NCI-H82 (cell line): Measurements from ENCODE around the gene TTYH1.
"Not testable (repeated sequence)": the region's sequence is repeated elsewhere in the genome, so short reads cannot be mapped to it uniquely, and the experiment has no call there.

Experiments used
- DNase-seq: peaks from one replicate; lab custom pipeline; 2025; lab: John Stamatoyannopoulos, UW

Gene TTYH1

DNA sequence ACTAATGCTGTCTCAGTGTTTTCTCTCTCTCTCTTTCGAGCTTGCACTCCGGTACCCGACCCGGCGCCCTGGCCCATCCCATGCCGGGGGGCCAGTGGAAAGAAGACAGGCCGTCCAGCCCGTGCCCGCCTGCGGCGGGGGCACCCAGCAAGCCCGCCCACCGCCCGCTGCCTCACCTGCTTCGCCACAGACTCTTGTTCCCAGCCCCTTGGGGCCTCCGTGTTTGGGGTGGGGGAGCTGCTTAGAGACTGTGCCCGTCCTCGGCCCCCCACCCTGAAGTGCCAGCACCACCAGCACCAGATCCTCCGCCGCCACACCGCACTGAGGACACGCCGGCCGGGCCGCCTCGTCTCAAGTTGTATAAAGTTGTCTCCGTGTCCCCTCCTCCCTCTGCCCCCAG is 45.9 kb downstream of the TTYH1 start:
- no peak for DNase-seq

DNA sequence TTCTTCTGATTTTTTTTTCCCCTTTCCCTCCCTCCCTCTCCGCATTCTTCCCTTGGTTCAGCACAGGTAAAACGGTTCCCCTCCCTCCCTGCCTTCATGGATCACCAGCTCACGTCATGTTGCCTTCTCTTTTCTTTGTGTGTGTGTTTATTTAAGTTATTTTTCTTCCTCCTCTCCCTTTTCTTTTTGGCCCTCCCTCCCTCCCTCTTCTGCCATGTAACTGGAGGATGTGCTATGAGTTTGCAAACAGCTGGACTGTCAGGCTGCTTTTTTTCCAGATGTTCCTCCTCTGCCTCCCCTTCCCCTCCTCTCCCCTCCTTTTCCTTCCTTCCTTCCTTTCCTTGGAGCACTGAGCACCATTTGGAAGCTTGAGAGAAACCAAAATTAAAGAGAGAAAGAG is 46.3 kb downstream of the TTYH1 start:
- DNase-seq: no peak

DNA sequence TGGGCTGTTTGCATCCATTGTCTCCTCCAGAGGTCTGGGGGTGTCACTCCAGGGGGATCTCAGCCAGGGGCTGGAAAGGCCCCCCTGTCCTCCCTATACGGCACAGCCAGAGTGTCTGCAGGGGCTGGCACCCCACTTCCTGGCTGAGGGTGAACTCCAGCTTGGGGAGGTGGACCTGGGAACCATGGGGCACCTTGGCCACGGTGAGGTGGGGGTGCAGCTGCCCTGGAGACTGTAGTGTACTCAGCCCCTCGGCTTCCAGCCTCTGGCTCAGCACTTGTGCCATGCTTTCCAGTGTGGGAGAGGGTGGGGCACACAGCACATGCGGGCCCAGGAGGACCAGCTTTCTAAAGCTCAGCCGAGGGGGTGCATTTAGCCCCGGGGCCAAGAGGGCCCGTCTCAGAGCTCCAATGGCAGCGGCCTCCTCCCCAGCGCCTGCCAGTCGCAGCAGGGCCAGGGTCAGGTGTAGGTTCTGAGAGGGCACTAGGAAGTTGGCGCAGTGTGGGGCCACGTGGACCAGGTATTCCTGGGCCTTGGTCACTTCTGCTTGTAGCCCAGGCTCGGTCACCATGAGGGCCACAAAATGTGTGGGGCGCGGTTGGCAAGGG is 46.9 kb downstream of the TTYH1 start:
- DNase-seq: no peak

DNA sequence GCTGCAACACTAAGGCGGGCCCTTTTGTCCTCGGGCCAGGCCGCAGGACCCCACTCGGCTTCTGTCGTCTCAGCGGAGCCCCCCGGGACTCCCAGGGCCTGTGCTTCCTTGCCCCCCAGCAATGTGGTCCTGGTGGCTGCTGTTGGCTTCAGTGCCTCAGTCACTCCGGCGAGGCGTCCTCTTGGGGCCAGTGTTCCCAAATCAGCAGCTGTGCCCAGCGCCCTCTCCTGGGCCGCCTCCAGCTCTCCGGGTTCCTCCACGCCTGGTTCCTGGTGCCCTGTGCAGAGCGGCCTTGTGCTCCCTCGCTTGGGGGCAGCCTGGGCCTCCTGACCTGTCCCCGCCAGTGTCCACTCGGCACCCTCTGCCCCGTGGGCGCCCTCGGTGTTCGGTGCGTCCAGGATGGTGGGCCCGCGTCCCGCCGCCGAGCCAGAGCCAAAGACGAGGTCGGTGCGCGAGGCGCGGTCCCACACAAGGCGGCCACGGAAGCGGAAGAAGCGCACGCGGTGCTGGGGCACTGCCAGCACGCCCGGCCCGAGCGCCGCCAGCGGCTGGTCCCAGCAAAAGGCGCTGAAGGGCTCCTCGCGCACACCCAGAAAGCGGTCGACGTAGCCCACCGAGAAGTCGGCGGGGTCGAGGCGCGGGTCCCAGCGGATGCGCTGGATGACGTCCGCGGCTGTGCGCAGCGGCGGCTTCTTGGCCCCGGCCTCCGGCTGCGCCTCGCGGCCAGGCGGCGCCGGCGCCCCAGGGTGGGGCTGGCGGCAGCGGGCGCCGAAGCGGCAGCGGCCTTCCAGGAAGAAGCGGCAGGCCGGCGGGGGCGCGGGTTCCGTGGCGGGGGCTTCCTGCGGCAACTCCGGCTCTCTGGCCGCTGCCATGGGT is 47.6 kb downstream of the TTYH1 start:
- DNase-seq: peak; percentile 61

DNA sequence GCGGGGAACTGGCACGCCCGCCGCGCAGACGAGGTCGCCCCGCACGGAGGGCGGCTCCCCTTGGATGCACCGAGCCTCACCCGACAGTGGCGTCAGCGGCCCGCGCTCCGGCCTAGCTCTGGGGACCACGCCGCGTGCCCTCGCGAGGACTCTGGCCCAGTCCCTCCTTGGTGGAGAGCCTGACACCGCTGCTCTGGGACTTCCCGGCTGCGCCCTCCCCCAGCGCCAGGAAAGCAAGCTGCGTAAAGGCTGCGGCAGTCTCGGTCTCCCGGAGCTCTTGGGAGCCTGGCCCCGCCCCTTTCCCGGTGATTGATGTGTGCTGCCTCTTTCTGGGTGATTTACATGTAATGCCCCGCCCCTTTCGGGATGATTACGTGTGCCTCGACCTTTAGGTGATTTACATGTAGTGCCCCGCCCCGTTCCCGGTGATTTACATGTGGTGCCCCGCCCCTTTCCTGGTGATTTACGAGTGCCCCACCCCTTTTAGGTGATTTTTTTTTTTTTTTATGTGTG is 48.3 kb downstream of the TTYH1 start, which contains the start of gene LENG9:
LENG9 (minus strand) TSS at position 248 of the 513 bp plus-strand sequence. CDS start 252 bp downstream, outside the sequence.
- peak; percentile 97 for DNase-seq

DNA sequence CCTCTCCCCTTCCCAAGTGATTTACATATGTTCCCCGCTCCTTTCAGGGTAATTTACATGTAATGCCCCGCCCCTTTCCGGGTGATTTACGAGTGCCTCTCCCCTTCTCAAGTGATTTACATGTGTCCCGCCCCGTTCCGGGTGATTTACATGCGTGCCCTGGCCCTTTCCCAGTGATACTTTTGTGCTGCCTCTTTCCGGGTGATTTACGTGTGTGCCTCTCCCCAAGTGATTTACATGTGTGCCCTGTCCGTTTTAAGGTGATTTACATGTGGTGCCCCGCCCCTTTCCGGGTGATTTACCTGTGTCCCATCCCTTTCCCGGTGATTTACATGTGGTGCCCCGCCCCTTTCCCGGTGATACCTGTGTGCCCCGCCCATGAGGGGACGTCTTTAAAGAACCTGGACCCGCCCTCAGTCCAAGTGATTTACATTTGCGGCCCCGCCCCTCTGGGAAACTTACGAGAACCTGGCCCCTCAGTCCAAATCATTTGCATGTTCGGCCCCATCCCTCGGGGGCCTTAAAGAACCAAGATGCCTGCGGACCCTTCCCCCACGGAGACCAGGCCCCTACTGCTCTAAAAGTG is 48.9 kb downstream of the TTYH1 start:
- peak; percentile 88 for DNase-seq

DNA sequence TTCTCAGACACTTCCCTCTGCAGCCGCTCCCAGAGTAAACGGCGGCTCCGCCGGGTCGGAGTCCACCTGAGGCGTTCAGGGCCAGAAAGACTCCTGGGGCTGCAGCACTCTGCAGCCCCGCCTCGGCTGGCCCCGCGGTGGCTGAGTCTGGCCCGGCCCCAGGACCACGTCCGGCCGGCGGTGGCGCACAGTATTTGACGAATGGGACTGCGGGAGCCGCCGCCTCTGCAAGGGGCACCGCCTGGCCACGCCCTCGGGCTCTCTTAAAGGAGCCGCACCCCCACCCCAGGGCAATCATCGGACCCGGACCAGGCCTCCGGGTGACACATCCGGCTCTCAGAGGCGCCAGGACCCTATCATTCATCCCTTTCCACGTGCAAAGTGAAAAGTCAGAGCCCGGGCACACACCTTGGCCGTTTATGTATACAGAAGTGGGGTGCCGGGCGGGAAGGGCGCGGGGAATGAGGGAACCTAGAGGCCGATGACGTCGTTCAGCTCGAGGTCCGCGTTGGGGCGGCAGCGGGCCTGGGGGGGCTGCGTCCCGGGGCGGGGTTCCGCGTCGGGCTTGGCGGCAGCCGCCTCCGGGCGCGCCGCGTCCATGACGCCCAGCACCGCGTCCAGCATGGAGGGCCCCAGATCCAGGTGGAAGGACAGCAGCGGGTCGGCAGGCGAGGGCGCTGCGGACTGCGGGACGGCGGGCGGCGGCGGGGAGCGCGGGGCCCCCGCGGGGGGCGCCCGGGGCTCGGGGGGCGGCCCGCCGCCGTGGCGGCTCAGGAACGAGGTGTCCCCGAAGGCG is 49.6 kb downstream of the TTYH1 start:
- peak; percentile 93 for DNase-seq

DNA sequence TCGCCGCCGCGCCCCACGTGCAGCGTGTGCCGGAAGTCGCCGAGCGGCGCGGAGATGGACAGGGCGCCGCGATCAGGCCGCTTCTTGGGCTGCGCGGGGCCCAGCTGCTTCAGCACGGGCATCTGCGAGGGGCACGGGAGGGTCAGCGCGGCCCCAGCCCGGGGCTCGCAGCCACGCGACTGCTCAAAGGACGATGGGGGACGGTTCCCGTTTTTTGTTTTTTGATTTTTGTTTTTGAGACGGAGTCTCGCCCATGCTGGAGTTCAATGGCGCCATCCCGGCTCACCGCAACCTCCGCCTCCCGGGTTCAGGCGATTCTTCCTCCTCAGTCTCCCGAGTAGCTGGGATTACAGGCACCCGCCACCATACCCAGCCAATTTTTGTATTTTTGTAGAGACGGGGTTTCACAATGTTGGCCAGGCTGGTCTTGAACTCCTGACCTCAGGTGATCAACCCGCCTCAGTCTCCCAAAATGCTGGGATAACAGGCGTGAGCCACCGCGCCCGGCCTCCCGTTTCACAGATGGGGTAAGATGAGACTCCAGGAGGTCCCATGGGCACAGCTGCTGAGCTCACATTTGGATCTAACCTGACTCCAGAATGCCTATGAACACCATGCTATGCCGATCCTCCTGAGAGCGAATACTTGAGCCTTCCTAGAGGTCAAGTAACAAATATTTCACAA is 50.3 kb downstream of the TTYH1 start:
- DNase-seq: no peak

DNA sequence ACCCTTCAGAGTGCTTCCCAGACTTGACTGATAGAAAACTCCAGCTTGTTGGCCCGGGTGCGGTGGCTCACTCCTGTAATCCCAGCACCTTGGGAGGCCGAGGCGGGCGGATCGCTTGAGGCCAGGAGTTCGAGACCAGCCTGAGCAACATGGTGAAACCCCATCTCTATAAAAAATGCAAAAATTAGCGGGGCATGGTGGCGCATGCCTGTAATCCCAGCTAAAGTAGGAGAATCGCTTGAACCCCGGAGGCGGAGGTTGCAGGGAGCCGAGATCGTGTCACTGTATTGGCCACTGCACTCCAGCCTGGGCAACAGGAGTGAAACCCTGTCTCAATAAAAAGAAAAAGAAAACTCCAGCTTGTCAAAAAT is 50.8 kb downstream of the TTYH1 start:
- not testable (repeated sequence) for DNase-seq

DNA sequence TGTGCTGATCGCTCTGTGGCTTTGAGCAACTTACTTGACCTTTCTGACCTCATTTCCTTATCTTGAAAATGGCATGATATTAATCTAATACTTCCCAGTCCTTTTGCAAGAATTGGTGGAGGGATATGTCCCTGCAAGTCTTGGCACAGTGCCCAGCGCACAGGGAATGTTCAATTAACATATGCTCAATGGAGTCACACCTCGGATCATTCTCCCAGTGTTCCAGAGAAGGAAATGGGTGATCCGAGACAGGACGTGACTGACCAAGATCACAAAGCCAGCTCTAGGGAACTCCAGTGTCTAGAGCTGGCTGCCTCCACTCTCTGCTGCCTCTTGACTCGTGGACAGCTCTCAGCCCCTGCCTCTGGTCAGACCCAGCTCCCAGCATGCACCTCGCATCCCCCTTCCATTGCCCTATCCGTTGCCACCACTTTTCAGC is 54.3 kb downstream of the TTYH1 start:
- DNase-seq: peak; percentile 16

DNA sequence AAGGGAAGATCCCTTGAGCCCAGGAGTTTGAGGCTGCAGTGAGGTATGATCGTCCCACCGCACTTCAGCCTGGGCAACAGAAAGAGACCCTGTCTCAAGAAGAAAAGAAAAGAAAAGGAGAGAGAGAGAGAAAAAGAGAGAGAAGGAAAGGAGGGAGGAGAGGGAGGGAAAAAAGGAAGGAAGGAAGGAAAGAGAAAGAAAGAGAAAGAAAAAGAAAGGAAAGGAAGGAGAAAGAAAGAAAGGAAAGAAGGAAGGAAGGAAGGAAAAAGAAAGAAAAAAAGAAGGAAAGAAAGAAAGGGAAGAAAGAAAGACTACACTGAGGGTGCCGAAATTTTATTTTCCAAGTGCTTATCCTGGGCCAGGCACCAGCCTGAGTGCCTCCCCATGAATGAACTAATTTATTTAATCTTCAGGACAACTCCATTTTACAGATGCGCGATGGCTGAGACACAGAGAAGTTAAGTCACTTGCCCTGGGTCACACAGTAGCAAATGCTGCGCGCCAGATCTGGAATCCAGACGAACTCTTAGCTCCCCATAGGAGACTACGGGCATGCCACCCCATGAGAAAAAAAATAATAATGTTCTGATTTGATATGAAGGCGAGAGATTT is 55.1 kb downstream of the TTYH1 start:
- DNase-seq: no peak

DNA sequence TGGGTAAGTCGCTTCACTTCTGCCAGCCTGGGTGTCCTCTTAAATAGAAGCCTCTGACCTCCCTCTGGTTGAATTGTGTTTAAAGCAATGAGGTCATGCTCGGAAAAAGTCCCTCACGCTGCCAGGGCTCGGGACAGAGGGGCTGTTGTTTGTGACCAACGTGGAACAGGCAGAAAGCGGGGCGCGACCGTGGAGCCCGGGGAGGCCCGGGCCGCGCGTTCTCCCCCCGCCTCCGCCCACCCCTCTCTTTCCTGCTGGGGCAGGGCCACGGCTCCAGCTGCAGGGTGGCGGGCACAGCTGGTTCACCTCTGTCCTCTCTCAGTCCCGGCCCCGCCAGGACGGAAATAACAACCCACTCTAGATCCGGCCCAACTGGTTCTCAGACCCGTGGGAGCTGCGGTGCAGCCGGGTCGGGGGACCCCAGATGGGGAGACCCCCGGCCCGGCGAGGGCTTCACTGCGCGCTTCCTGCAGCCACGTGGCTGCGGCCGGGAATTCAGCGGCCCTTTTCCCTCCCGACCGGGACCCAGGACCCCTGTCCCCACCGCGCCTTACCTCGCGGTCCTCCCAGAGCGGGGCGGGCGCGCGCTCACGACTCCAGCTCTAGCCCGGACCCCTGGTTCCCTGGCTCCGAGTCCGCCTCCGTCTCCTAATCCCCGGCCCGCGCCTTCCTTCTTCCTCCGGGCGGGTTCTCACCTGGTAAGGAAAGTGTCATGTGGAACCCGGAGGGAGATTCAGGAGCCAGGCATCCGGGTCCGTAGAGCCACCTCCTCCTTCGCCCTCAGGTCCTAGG is 55.9 kb downstream of the TTYH1 start:
- no peak for DNase-seq

DNA sequence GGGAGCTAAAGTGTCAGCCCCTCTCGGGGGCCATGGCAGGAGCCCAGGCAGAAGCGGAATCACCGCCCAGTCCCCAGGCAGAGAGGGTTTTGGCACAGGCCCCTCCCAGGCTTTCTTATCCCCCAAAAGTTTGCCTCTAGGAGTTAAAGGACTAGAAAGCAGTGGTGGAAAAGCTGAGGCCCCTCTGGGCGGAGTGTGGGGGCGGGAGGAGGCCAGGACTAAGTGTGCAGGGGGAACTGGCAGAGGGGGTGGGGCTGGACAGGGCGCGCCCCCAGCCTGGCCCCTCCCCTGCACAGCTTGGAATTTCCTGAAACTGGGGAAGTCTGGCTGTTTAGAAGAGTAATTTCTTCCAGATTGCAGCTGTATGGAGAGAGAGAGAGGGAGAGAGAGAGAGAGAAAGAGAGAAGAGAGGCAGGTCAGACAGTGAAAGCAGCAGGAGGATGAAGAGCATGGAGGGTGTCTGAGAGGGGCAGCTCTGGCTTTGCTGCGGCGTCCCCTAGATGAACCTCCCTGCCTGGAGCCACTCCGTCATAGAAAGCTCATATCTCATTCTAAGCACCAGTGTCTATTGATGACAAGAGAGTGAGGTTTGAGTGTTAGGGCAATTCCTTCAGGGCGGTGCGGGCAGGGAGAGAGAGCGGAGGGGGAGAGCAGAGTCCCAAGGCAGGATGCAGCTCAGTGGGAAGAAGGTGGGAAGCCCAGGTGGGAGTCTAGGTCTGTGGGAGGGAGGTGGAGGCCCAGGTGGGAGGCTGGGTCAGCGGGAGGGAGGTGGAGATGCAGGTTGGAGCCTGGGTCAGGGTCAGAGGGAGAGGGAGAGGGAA is 58.0 kb downstream of the TTYH1 start, which contains the start of gene CDC42EP5:
CDC42EP5 (minus strand) TSS at position 226 of the 821 bp plus-strand sequence. CDS start 7,749 bp downstream, outside the sequence.
- DNase-seq: no peak

DNA sequence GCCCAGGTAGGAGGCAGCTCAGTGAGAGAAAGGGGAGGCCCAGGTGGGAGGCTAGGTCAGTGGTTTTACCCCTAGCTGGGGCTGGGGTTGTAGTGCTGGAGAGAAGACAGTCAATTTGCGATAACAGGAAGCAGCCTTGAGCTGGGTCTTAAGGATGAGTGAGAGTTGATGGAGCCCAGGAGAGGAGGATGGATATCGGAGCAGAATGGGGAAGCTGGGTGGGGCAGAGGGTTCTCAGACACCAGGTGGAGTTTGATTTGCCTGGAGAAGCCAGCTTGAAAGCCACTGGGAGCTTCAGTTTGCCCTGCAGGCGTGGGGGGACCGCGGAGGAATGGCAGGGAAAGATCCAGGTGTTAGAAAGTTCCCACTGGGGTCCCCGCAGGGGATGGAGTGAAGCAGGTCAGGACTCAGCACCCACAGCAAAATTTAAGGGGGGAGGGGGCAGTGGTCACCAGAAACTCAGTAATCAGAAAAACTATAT is 58.7 kb downstream of the TTYH1 start:
- DNase-seq: no peak

DNA sequence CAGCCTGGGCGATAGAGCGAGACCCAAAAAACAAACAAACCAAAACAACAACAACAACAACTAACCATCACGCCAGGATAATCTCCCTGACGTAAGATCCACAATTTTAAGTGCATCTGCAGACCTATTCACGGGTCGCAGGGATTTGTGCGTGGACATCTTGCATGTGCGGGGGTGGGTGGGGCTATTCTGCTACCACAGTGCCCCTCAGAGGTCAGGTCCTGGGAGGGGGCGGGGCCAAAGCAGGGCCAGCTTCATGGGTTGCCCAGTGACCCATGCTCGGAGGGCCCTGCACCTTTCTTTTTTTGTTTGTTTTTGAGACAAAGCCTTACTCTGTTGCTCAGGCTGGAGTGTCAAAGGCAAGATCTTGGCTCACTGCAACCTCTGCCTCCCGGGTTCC is 60.4 kb downstream of the TTYH1 start:
- DNase-seq: no peak

DNA sequence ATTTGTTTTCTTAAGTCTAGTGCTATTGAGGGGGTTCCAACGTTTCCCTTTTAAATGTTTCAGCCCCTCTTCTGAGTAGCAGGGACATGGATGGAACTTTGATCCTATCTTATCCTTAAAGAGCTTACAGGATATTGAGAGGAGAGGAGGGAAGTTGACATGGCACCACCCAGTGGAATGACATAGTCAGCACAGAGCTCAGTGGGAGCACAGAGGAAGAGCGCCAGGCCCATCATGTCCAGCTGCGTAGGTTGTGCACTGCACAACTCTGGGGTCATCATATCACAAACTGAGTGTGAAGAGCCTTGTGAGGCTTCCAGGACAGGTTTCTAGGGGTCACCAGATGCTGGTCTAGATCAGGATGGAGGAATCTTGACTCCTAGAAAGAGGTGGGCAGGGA is 62.4 kb downstream of the TTYH1 start:
- peak; percentile 63 for DNase-seq

DNA sequence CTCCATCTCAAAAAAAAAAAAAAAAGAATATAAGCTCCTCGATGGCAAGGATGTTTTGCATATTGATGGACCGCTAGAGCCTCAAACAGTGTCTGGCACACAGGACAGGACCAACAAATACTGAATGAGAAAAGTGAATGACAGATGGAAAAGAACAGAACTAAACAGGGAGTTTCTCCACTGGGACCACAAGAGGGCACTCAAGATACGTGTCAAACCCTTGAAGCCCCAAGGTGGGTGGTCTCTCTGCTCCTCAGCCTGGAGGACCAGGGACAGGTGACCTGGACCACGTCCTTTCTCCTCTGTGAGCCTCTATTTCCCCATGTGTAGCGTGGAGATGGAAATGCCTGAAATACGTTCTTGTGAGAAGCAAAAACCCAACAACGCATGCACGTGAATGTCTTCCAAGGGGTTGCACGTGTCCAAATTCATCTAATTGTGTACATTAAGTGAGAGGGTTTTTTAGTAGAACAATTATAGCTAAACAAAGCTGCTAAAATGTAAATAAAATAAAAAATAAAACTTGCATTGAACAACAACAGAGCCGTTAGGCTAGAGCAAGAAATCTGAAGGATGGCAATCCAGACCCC is 63.5 kb downstream of the TTYH1 start:
- peak; percentile 77 for DNase-seq

DNA sequence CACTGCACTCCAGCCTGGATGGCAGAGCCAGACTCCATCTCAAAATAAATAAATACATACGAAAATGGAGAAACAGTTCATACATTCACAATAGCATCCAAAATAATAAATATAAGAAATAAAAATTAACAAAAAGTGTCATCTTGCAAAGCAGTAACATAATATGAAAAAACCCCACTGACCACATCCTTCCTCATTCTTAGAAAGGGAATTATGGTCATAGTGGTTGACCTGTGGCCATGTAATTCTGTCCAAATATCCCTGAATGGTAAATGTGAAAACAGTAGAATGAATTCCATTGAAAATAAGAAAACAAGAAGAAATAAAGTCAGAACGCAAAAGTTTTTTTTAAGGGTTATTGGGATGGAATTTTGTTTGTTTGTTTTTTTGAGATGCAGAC is 64.8 kb downstream of the TTYH1 start:
- no peak for DNase-seq
